ENCODE measurements around the gene ITGA8. TPM values are rescaled to one million over a fixed set of nuclear protein-coding genes. Genes with fewer than 3 reads are reported as not detected.

Gene ITGA8
- total and polyA plus RNA-seq, 2 of the 4 experiments (the other 2 are of a cell fraction) = under 0.01 to 0.02 TPM

GRCh38 chr10:15739254-15739970 lies 19.7 kb upstream of the ITGA8 start:
- ATAC-seq (ENCODE audit: low read depth) (no peak), DNase-seq (no peak)
- WGBS, 2 experiments (ENCODE audit: extremely low coverage in 2 of 2, insufficient read length in 1 of 2) = no CpG with 5 or more reads among the region's 9 CpGs
- Histone ChIP-seq H2AFZ (replicated peaks; ENCODE audit: low read length, poor library complexity) (no peak overlapping the region), H3K9me1 (ENCODE audit: insufficient read depth, low read length) (no peaks in the 10 kb centered on the region), H4K5ac (ENCODE audit: low read depth, low read length) (no peak overlapping the region), H4K91ac (ENCODE audit: insufficient read depth, low read depth, low read length) (no peak overlapping the region), H3K18ac (ENCODE audit: low read depth, low read length) (no peak overlapping the region), H3K9ac (ENCODE audit: low read depth, low read length) (no peak overlapping the region), H3K4ac (ENCODE audit: low read depth, low read length) (no peak overlapping the region), H2AK9ac (replicated peaks; ENCODE audit: low read depth, low read length, poor library complexity) (peak overlapping the region; percentile 37), H2BK20ac (ENCODE audit: low read depth, low read length) (no peak overlapping the region), H2BK15ac (ENCODE audit: low read depth, low read length) (no peak overlapping the region), H3K79me1 (ENCODE audit: low read depth in 1 of 2, low read length in 2 of 2) (no peaks in the 10 kb centered on the region), H3K14ac (replicated peaks; ENCODE audit: low read depth, low read length) (no peak overlapping the region), H3K27ac (ENCODE audit: insufficient read depth, low read length) (no peak overlapping the region), H3K4me3 (ENCODE audit: insufficient read depth, low read depth, low read length) (no peak overlapping the region), H4K8ac (ENCODE audit: low read depth in 2 of 2, low read length in 2 of 2) (no peak overlapping the region), H3K9me3 (ENCODE audit: control insufficient read depth, insufficient read depth, low read length) (no peaks in the 10 kb centered on the region), H2BK5ac (ENCODE audit: low read depth, low read length, poor library complexity, severe bottlenecking) (no peak overlapping the region), H3K56ac (ENCODE audit: extremely low read depth, insufficient read depth, low read length) (no peak overlapping the region), H3K4me2 (ENCODE audit: low read depth, low read length) (no peak overlapping the region), H2AK5ac (ENCODE audit: low read depth, low read length) (no peak overlapping the region), H4K20me1 (ENCODE audit: insufficient read depth, low read length) (no peaks in the 10 kb centered on the region), H3K27me3 (ENCODE audit: control insufficient read depth, insufficient read depth, low read length) (peaks cover 14% of the 10 kb centered on the region), H2BK120ac (ENCODE audit: low read depth, low read length) (no peak overlapping the region), H3K36me3 (ENCODE audit: control insufficient read depth, insufficient read depth, low read length) (no peaks in the 10 kb centered on the region), H3K23ac (ENCODE audit: low read depth, low read length) (no peak overlapping the region), H3K4me1 (ENCODE audit: control insufficient read depth, insufficient read depth, low read length) (no peaks in the 10 kb centered on the region)
- intact Hi-C loops (cut with micrococcal nuclease) (no loop called here), dilution Hi-C loops (cut with HindIII; ENCODE audit: low sequenced_read_pairs, unreplicated experiment) (no loop called here), in situ Hi-C loops (cut with MboI; ENCODE audit: low sequenced_read_pairs) (no loop called here)
- POLR2A ChIA-PET (ENCODE audit: unreplicated experiment) = no interaction called here
- CTCF ChIA-PET = interaction anchor here (0.7 to 1.4 kb wide), 2 partner anchors 27 to 309 kb away, joined by 3 to 5 read pairs; no protein-coding TSS in a partner anchor
- TF ChIP-seq POLR2A (IDR thresholded peaks at IDR 0.05; ENCODE audit: low read depth, low read length) (no peak), BHLHE40 (IDR thresholded peaks at IDR 0.05; ENCODE audit: low read depth, low read length) (no peak), RCOR1 (IDR thresholded peaks at IDR 0.05; ENCODE audit: insufficient replicate concordance, low read length) (no peak), CHD1 (IDR thresholded peaks at IDR 0.05; ENCODE audit: low read depth, low read length) (no peak), FOS (IDR thresholded peaks at IDR 0.05; ENCODE audit: low read depth, low read length) (no peak), MAZ (IDR thresholded peaks at IDR 0.05; ENCODE audit: borderline replicate concordance, low read depth, low read length) (no peak), NFE2L2 (IDR thresholded peaks at IDR 0.05; ENCODE audit: low read depth, low read length) (no peak), RAD21 (IDR thresholded peaks at IDR 0.05; ENCODE audit: low read length) (no peak), RFX5 (IDR thresholded peaks at IDR 0.05; ENCODE audit: low read depth, low read length) (no peak), CTCF (conservative IDR thresholded peaks at IDR 0.05; ENCODE audit: low read depth, low read length) (no peak), CEBPB (IDR thresholded peaks at IDR 0.05; ENCODE audit: low read depth, low read length) (no peak), USF2 (IDR thresholded peaks at IDR 0.05; ENCODE audit: low read depth, low read length) (no peak), MAFK (IDR thresholded peaks at IDR 0.05; ENCODE audit: low read depth, low read length) (no peak), ELK1 (IDR thresholded peaks at IDR 0.05; ENCODE audit: borderline replicate concordance, low read depth, low read length) (no peak)
- no TSS peak for BruUV-seq (replicated peaks)
